Tibial nerve (tissue), 3 donors: ENCODE data around the gene PPP2R2C.

Experiments
- CTCF ChIP-seq, 5 experiments: fragments of 200-600 bp in 3 of 5; fragments of 450-650 bp in 2 of 5; sonication (generic) in 3 of 5; IDR thresholded peaks; one replicate each; pipeline ENCODE4 v1.5.1; 2016 to 2019; ENCODE audit warnings: antibody characterized with exemption in 5 of 5, mild to moderate bottlenecking in 3 of 5, moderate library complexity in 2 of 5
- POLR2A ChIP-seq, 2 donors: fragments of 450-650 bp; IDR thresholded peaks; one replicate each; pipeline ENCODE4 v1.6.1; 2017; ENCODE audit warnings: antibody characterized with exemption in 2 of 2, mild to moderate bottlenecking in 2 of 2, moderate library complexity in 2 of 2

- TF ChIP-seq CTCF (IDR thresholded peaks at IDR 0.05) (no peak), POLR2A (IDR thresholded peaks at IDR 0.05) (no peak)
Observed at GRCh38 chr4:6360385-6360784, 112.0 kb downstream of the PPP2R2C start.
